Activated CD4-positive, alpha-beta T cell treated with anti-CD3 and anti-CD28 coated beads, Interleukin-2, amount 50 U/mL, for 24 hours (primary cell): Measurements from ENCODE around the gene PLPP7.

Experiments
- DNase-seq, 2 donors: peaks; one replicate each; pipeline ENCODE4 v3.0.0-alpha.2; 2020; ENCODE audit warnings: low read depth in 1 of 2, low spot score in 1 of 2

The PLPP7 gene

DNA sequence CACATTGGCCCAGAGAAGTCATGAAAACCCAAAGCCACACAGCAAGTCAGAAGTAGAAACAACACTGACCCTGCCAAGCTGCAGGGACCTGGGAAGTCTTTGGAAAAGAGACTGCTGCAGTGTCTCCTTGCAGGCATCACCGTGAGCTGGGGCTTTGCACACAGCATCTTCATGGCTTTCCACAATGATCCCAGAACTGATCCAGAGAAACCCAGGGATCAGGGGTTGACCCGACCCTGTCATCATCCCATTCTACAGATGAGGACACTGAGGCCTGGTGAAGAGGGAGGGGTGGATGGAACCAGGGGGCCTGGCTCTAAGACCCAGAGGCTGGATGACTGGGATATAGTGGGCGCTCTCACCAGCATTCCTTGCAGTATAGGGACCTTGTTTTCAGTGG, 8.9 kb upstream of the PLPP7 start:
- no peak for DNase-seq

DNA sequence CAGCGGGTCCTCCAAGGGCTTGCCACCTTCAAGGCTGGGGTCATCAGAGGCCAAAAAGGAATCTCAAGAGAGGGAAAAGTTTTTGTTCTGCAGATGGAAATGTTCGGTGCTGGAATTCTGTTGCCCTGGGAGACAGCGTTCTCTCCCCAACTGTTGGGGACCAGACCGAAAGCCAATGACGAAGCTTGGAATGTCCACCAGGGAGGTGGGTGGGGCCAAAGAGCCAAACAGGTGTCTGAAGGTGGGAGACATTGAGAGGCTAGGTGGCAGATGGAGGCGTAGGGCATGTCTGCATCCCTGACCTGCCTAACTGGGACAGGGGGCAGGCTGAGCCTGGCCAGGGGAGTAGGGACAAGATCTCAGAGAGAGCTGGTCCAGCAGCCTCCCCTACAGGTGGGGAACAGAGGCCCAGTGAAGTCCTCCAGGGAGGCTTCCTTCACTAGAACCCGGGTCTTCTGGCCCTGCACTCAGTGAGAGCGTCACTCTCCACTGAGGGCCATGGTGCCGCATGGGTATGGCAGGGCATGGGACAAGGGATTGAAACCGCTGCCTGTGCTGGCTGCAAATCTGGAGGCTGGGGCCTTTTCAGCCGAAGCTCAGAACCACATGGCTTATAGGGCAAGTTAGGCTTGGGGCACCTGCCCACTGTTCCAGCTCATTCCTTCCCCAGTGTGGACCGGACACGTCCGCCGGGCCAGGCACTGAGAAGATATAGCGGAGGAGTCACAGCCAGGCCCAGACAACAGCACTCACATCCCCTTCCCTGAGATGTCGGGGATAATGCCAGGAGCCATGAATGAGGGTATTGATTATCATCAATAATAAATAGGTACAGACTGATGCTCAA, 8.2 kb upstream of the PLPP7 start:
- DNase-seq, result no peak

DNA sequence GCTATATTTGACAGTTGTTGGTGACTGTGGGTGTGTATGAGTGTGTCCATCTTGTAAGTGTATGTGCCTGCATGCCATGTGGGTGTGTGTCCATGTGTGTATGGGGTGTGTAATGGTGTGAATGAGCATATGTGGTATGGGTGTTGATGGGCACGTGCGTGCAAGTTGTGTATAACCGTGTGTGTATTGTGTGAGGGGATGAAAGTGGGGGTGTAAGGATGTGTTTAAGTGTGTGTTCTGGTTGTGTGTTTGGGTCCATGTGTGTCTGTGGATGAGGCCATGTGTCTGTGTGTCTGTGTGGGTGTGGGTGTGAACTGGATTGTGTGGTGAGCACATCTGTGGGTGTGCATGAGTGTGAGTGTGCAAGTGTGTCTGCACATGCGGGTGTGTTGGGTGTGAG, 7.3 kb upstream of the PLPP7 start:
- no peak for DNase-seq

DNA sequence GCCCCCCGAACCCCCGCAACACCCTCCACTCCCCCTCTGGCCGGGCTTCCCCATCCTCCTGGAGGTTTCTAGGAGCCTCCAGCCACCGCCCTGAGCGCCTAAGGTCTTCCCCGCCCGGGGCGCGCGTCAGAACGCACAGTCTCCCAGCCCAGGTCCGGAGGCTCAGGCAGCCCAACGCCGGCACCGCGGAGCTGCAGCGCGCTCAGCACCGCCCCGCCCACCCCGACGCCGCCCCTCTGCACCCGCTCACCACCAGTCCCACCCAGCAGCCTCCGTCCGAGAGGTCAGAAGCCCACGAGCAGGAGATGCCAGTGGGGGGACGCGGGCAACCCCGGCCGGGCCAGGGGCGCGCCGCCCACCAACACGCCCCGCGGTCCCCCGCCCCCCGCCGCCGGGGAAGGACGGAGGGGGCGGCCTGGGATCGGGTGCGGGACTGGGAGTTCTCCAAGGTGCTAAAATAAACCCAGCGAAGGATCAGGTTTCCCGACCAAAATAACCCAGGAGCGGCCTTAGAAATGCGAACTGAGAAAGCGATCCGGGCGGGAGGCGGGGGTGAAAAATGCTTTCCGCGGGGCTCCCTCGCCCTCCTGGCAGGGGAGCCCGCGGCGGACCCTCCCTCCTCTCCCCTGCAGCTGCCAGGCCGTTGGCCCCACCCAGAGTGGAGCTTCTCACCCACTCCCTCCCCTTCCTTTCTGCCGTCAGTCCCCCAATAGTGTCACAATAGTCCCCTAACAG, 6.7 kb upstream of the PLPP7 start:
- no peak for DNase-seq

DNA sequence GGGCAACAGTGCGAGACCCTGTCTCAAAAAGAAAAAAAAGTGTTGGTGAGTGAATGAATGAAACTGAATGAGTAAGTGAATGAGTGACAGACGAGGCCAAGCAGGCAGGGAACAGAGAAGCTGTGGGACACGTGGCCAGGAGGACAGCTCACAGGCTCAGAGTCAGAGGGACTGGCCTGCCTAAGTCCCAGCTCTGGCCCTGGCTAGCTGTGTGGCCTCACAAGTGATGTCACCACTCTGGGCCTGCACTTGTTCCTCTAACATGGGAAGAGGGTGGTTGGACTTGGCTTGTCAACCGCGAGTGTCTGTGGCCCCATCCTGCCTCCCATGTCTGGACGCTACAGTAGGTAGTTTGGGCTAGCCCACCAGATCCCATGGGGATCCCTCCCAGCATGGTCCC, 4.7 kb upstream of the PLPP7 start:
- DNase-seq, result no peak

DNA sequence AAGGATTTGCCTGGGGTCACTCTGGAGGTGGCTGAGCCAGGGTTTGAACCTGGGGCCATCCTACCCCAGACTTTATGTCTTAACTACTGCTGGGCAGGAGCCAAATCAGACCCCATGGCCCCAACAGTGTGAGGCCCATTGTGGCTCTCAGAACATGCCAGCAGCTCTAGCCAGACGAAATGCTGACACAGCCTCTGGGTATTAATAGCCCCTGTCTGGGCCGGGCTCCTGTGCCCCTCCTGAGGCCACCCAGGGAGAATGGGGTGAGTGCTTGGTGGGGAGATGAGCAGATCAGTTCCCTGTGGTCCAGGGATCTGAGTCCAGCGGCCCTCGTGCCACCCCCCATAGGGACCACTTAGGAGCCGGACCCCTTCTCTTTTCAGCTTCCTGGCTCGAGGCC, 2.2 kb upstream of the PLPP7 start:
- DNase-seq, result no peak

DNA sequence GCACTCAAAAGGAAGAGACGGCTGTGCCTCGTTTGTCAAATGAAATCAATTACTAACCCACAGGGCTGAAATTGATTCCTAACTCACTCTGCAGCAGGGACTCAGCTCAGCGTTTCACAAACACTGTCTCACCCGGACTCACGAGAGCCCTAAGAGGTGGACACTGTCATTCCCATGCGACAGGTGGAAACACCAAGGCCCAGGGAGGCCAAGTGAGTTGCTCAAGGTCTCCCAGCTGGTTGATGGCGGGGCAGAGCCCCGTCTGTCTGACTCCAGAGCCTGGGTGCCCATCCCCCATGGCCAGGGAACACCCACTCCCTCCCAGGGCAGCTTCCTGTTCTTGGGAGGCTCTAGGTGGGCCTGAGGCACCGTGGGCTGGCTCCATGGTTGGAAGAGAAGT, 1.3 kb upstream of the PLPP7 start:
- no peak for DNase-seq

DNA sequence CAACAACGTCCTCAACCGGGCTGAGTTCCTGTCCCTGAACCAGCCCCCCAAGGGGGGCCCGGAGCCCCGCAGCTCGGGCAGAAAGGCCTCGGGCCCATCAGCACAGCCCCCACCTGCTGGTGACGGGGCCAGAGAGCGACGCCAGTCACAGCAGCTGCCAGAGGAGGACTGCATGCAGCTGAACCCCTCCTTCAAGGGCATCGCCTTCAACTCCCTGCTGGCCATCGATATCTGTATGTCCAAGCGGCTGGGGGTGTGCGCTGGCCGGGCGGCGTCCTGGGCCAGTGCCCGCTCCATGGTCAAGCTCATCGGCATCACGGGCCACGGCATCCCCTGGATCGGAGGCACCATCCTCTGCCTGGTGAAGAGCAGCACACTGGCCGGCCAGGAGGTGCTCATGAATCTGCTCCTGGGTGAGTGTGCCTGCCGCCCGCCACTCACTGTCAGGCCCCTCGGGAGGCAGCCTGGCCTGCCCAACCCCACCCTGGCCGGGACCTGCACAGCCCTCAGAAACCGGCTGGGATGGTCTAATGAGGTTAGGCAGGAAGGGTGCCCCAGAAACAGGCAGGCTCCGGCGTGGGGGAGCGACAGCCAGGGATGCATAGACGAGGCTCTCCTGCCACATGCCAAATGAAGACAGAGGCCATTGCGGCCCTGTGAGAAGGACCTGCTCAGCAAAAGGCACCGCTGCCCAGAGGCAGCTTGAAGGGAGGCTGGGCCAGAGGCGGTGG, 678 bp downstream of the PLPP7 start:
- DNase-seq, result no peak

DNA sequence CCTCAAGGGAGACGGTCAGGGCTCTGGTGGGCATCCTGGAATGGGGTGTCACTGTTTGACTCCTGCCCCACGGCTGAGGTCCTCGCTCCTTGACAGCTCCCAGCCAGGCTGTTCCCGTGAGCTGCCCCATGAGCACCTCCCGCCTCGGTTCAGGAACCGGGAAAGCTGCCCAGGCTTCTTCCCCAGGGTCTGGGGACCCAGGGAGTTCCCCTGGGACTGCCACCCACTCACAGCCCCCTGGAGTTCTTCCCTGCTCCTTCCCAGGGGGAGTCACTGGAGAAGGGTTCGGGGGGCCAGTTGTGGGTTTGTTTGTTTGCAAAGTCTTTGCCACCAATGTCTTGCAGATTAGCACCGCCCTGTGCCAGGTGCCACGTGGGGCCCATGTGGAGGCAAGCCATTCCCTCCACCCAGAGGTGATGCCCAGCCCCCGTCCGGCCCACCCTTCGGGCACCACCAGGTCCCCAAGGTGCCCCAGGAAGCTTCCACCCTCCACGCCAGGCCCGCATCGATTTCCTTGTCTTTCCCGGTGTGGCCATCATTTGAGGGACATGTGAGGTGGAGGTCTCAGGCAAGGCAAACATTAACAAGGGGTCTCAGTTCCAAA, 1.3 kb downstream of the PLPP7 start:
- DNase-seq, result no peak

DNA sequence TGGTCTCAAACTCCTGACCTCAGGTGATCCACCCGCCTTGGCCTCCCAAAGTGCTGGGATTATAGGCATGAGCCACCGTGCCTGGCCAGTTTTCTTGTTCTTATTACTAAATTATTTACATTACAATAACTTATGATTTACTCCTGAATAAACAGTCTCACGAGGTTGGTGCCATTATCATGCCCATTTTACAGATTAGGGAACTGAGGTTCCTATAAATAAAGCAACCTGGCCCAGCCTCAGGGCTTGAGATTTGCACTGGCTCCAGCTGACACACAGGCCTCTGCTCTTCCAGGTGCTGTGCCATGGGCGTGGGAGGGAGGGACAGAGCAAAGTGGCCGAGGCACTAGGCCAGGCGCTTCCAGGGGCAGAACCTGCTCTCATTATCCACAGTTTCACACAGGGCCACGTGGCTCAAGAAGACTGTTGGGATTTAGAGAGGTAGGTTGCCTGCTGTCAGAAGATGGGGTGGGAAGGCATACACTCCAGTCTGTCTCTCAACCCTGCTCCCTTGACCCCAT, 2.3 kb downstream of the PLPP7 start:
- DNase-seq, result no peak

DNA sequence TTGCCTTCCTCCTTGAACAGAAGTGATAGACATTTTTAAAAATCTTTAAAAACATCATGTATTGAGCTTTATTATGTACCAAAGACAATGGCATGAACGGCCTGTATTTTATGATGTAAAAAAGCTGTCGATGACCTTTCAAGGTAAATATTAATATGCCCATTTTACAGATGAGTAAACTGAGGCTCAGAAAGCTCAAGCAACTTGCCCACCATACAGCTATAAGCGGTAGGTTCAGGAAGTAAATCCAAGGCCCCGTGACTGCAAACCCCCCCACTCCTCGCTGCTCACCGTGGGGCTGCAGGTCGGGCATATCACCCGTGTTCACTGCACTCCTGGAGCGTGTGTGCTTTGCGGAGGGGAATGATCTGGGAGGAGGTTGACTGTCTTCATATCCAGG, 3.4 kb downstream of the PLPP7 start:
- DNase-seq, result no peak

DNA sequence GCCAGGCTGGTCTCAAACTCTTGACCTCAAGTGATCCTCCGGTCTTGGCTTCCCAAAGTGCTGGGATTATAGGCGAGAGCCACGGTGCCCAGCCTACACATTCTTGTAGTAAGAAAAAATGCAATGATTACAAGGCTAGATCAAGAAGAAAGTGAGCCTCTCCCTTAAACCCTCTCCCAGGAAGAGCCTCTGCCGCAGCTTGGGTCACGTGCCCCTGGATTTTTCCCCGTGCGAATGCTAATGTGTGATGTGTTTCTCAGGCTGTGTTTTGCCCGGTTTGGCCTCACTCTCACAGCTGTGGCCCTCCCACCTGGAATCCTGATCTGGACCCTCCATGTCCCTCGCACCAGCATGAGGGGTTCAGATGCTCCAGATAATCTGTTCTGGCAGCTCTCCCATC, 6.9 kb downstream of the PLPP7 start:
- DNase-seq, result no peak

DNA sequence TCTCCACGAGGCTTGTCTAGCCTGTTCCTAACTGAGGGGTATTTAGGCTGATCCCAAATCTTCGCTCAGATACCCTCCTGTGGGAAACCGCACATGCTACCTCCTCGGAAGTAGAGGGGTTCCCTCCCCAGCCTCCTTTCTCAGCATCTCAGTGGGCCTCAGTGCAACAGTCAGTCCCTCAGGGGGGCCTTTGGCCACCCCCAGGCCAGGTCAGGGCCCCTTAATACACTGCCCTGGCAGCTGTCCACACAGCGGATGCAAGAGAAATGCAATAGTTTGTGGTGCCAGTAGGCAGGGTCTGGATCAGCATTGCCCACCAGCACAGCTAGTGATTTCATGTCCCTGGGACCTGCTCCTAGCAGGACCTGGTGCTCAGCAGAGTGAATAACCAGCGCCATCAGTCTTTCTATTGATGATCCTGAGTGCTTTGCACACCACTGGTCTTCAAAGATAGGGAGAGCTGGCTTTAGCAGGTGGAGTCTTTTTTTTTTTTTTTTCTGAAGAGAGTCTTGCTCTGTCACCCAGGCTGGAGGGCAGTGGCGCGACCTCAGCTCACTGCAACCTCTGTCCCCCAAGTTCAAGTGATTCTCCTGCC, 7.5 kb downstream of the PLPP7 start:
- no peak for DNase-seq

DNA sequence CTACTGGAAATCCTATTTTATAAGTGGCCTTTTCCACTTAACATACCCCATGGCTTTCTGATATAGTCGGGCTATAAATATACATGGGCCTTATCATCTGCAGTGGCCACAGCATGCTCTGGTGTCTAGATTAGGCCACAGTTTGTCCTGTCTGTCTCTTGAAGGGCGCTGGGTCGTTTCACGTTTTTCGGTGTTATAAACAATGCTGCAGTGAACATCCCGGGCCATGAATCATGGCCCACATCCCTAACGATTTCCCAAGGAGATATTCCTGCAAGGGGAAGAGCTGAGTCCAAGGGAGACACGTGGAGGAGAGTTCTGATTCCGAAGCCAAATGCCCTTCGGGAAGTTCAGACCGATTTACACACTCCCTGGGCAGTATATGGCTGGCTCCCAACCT, 8.4 kb downstream of the PLPP7 start:
- no peak for DNase-seq

DNA sequence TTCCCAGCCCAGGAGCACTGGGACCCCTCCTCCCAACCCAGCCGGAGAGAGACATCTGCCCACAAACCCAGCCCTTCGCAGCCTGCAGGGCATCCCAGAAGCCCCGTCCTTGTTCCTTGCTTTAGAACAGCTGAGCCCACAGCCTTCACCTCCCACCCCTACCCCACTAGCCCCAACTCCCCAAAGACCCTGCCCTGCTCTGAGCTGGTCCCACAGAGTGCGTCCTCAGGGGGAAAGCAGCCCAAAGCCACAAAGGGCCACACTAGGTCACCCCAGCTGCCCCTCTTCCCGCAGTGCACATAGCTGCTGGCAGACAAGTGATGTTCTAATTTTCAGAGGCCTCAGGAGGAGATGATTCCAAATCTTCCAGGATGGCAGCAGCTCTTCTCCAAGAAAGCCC, 8.8 kb downstream of the PLPP7 start:
- DNase-seq, result no peak

DNA sequence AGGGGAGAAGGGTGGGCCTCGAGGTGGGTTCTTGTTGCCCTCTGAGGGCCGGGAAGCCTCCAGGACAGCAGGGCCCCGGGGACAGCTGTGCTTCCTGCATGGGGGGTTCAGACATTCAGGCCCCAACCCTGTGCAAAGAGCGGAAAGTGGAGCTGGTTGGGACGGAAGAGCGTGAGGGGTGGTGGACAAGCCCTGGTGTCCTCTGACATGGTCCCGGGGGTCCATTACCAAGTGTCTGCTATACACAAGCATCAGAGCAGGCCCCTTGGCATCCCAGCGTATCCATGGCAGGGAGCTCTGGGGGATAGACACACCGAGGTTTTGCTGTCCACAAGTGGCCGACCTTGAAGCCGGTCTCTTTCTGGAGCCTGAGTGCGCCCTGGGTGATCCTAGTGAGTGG, 9.3 kb downstream of the PLPP7 start:
- DNase-seq, result no peak

DNA sequence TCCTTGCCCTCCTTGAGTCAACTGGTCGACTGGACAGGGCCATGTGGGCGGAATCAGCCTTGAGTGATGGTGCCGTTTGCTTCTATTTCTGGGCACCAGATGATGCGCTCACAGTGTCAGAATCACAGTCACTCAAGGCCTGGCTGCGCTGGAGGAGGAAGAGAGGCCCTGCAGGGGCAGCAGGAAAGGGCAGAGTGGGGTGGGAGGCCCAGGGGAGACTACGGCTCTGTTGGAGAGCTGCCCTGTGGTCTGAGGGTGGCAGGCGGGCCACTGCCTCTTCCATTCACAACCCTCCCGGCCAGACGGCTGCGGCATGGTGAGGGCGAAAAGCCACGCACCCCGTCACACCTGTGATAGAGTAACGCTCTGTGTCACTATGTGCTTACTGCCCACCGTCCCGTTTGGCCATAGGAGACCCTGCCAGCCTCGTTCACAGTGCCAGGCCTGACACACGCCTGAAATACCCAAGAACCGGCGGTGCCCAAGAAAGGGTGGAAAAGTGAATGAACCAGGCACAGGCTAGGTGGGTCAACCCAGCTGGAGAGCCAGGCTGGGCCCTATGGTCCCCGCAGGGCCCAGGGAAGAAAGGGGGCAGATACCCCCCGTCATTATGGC, 9.9 kb downstream of the PLPP7 start:
- DNase-seq, result no peak

DNA sequence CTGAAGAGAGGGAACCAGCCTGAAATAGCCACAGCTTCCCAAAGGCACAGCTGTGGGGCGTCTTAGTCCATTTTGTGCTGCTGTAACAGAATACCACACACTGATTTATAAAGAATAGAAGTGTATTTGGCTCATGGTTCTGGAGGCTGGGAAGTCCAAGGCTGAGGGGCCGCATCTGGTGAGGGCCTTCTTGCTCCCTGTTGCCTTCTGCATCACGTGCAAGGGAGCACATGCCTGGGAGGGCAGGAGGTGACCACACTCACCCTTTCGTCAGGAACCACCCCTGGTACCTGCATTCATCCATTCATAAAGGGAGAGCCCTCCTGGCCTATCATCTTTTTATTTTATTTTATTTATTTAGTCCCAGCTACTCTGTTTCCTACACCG, 10.4 kb downstream of the PLPP7 start:
- DNase-seq, result no peak

DNA sequence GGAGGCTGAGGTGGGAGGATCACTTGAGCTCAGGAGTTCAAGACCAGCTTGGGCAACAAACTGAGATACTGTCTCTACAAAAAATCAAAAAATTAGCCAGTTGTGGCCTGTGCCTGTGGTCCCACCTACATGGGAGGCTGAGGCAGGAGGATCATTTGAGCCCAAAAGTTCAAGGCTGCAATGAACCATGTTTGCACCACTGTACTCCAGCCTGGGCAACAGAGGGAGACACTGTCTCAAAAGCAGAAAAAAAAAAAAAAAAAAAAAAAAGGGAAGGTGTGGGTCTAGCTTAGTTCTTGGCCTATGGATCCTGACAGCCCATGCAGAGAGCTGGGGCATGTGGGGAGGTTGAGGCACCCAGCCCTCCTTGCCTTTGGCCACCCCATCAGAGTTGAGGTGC, 10.9 kb downstream of the PLPP7 start:
- no peak for DNase-seq

DNA sequence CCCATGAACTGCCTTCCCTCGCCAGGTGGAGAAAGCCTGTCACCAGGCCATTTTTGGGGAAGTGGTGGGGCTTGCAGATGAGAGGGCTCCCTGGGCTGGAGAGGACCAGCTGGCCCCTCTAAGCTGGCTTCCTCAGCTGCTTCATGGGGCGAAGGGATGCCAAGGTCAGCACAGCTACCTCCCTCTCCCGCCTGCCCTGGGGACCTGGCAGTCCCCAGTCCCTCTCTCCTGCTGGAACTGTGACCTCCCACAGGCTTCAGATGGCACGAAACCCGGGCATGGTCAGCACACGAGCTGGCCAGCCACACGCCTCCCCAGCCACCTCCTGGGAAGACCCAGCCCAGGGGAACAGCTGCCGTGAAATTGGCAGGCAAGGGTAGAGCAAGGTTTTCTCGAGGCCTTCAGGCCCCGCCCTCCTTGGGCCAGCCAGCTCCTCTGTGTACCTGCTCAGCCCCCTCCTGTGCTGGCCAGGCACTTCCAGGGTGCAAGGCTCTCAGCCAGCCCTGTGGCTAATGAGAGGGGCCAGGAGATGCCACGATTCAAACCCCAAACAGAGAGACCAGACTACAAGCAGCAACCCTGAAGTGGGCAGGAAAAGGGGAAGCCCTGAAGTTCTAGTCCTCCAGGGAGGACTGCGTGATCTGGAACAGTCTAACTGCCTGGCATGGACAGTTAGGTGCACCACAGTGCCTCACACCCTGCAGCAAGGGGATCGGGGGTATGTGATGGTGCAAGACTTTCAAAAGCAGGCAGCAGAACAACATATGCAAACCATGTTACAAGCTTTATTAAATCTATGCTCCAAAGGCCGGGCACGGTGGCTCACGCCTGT, 12.9 kb downstream of the PLPP7 start:
- no peak for DNase-seq
